SU-DHL-6 (cell line): Measurements from ENCODE around the gene EIF2AK2.

Experiments
- H2AFZ ChIP-seq: fragments of 200-600 bp; sonication (generic); 2 replicates; pipeline ENCODE4 v1.6.1; 2014; ENCODE audit warnings: low read depth, mild to moderate bottlenecking, moderate library complexity, mixed read lengths, antibody characterized with exemption, low read length; ENCODE audit not compliant: severe bottlenecking
- H3F3A ChIP-seq: fragments of 200-600 bp; shearing (Covaris generic); 2 replicates; pipeline ENCODE4 v1.6.0; 2016; ENCODE audit warnings: antibody characterized with exemption, mild to moderate bottlenecking; ENCODE audit not compliant: insufficient read depth
- H3K27ac ChIP-seq: fragments of 200-600 bp; sonication (generic); 2 replicates; pipeline ENCODE4 v1.5.1; 2016; ENCODE audit warnings: low read depth, mild to moderate bottlenecking, low read length, moderate library complexity, mixed read lengths
- H3K27me3 ChIP-seq: fragments of 200-600 bp; sonication (generic), shearing (Covaris generic); 2 replicates; pipeline ENCODE4 v1.6.0; 2014; ENCODE audit warnings: mild to moderate bottlenecking, low read length
- H3K36me3 ChIP-seq: fragments of 200-600 bp; sonication (generic); 2 replicates; pipeline ENCODE4 v1.6.1; 2014; ENCODE audit warnings: mild to moderate bottlenecking, low read length, mixed read lengths
- H3K4me2 ChIP-seq: fragments of 300-600, 200-600 bp; shearing (Covaris generic), sonication (generic); 2 replicates; pipeline ENCODE4 v1.6.0; 2014; ENCODE audit warnings: low read length, low read depth, mild to moderate bottlenecking; ENCODE audit not compliant: poor library complexity, severe bottlenecking
- H3K4me3 ChIP-seq: fragments of 200-600 bp; sonication (generic); 2 replicates; pipeline ENCODE4 v1.5.1; 2014; ENCODE audit warnings: antibody characterized with exemption, low read length, mild to moderate bottlenecking, mixed read lengths; ENCODE audit not compliant: insufficient read depth, poor library complexity, severe bottlenecking
- H3K79me2 ChIP-seq: fragments of 200-600 bp; sonication (generic); 2 replicates; pipeline ENCODE4 v1.6.1; 2014; ENCODE audit warnings: mild to moderate bottlenecking, low read length, moderate library complexity; ENCODE audit not compliant: insufficient read depth
- H3K9ac ChIP-seq: fragments of 200-600 bp; sonication (generic); 2 replicates; pipeline ENCODE4 v1.7.0; 2014; ENCODE audit warnings: mild to moderate bottlenecking, low read length
- H3K9me2 ChIP-seq: fragments of 200-600 bp; sonication (generic); replicated peaks from 2 replicates; pipeline ENCODE4 v1.6.1; 2014; ENCODE audit warnings: low read length; ENCODE audit not compliant: insufficient read depth
- H3K9me3 ChIP-seq: fragments of 200-600 bp; sonication (generic); 2 replicates; pipeline ENCODE4 v1.6.1; 2014; ENCODE audit warnings: low read length, mixed read lengths; ENCODE audit not compliant: insufficient read depth
- H4K20me1 ChIP-seq: fragments of 200-600 bp; sonication (generic); 2 replicates; pipeline ENCODE4 v1.6.1; 2014; ENCODE audit warnings: low read depth, mild to moderate bottlenecking, antibody characterized with exemption, low read length, moderate library complexity, mixed read lengths
- EZH2phosphoT487 ChIP-seq: fragments of 200-600 bp; sonication (generic), shearing (Covaris generic); conservative IDR thresholded peaks from 2 replicates; pipeline ENCODE4 v1.6.1; 2018; ENCODE audit warnings: mild to moderate bottlenecking, antibody characterized with exemption, low read length, moderate library complexity, mixed read lengths
- TF ChIP-seq, protein P1 (sequence below): fragments of 200-600 bp; sonication (generic); IDR thresholded peaks from one replicate; pipeline ENCODE4 v1.5.1; 2017; ENCODE audit warnings: antibody characterized with exemption, mild to moderate bottlenecking, low read length, moderate library complexity; ENCODE audit not compliant: insufficient read depth, poor library complexity, severe bottlenecking

Gene EIF2AK2

DNA sequence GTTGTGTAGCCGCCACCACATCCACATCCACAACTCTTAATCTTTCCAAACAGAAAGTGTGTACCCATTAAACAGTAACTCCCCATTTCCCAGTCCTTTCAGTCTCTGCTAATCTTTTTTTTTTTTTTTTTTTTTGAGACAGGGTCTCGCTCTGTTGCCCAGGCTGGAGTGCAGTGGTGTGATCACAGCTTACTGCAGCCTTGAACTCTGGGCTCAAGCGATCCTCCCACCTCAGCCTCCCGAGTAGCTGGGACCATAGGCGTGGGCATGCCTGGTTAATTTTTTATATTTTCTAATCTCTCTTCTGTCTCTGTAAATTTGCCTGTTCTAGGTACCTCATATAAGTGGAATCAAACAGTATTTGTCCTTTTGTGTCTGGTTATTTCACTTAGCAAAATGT, 3.6 kb downstream of the EIF2AK2 start:
- no peaks in the 10 kb centered on the region for H3K27me3 ChIP-seq
- H3K4me2 ChIP-seq: no peak overlapping the region
- H3F3A ChIP-seq: peaks cover 13% of the 10 kb centered on the region
- H3K79me2 ChIP-seq: no peaks in the 10 kb centered on the region
- no peaks in the 10 kb centered on the region for H3K9me3 ChIP-seq
- no peak overlapping the region for H3K9ac ChIP-seq
- no peaks in the 10 kb centered on the region for H4K20me1 ChIP-seq
- no peaks in the 10 kb centered on the region for H3K9me2 ChIP-seq
- H3K27ac ChIP-seq: no peak overlapping the region
- TF ChIP-seq, protein P1, sequence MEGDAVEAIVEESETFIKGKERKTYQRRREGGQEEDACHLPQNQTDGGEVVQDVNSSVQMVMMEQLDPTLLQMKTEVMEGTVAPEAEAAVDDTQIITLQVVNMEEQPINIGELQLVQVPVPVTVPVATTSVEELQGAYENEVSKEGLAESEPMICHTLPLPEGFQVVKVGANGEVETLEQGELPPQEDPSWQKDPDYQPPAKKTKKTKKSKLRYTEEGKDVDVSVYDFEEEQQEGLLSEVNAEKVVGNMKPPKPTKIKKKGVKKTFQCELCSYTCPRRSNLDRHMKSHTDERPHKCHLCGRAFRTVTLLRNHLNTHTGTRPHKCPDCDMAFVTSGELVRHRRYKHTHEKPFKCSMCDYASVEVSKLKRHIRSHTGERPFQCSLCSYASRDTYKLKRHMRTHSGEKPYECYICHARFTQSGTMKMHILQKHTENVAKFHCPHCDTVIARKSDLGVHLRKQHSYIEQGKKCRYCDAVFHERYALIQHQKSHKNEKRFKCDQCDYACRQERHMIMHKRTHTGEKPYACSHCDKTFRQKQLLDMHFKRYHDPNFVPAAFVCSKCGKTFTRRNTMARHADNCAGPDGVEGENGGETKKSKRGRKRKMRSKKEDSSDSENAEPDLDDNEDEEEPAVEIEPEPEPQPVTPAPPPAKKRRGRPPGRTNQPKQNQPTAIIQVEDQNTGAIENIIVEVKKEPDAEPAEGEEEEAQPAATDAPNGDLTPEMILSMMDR: no peak
- TF ChIP-seq EZH2phosphoT487: no peak
- no peaks in the 10 kb centered on the region for H3K36me3 ChIP-seq
- H2AFZ ChIP-seq: no peak overlapping the region
- no peak overlapping the region for H3K4me3 ChIP-seq

DNA sequence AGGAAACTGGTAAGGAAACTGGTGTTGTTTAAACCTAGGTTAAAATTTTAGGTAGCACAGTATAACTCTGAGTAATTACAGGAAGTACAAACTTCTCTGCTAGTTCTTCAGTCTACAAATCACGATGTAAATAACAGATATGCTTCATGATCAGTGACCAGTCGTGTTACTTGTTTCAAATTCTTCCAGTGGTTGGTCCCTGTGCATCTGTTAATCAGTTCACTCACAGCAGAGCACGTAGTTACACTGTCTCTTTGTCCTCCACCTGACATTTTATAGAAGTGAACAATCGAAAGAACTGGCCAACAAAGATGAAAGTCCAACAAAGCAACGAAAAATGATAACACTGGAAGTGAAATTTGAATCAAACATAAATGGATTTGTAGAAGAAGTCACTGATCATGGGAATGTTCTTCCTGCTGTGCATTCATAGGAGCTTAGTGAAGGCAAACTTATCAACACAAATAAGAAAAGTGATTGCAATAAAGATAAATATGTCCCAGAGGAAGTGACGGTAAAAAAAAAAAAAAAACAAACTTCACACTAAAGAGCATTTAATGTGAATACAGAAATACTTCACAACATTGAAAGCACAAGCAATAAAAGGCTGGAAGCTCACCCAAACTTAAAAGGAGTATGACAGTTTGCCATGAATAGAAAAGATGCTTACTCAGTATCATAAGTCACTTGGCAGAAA, 7.0 kb downstream of the EIF2AK2 start:
- H3K4me3 ChIP-seq: no peak overlapping the region
- no peak overlapping the region for H3K4me2 ChIP-seq
- H3K36me3 ChIP-seq: no peaks in the 10 kb centered on the region
- no peaks in the 10 kb centered on the region for H3K27me3 ChIP-seq
- H3K9me3 ChIP-seq: no peaks in the 10 kb centered on the region
- H3K79me2 ChIP-seq: no peaks in the 10 kb centered on the region
- TF ChIP-seq, protein P1: no peak
- TF ChIP-seq EZH2phosphoT487: no peak
- no peaks in the 10 kb centered on the region for H3F3A ChIP-seq
- no peak overlapping the region for H3K27ac ChIP-seq
- H2AFZ ChIP-seq: no peak overlapping the region
- no peaks in the 10 kb centered on the region for H3K9me2 ChIP-seq
- no peaks in the 10 kb centered on the region for H4K20me1 ChIP-seq
- H3K9ac ChIP-seq: no peak overlapping the region

DNA sequence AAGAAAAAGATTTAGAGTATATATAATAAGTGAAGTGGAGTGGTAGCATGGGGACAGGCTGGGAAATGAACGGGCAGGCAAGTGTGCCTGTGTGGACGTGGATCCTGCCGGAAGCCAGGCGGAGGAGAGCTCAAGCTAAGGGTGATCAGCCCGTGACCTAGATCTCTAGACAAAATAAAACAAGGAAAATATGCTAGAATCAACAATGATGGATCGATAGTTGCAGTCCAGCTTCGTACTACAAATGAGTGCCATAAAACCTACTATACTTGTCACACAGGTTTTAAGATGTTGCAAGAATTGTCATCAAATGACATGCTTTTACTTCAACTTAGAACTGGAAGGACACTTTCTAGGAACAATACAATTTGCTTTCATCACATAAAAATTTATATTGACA, 8.5 kb downstream of the EIF2AK2 start:
- H3K79me2 ChIP-seq: no peaks in the 10 kb centered on the region
- H4K20me1 ChIP-seq: no peaks in the 10 kb centered on the region
- H3K36me3 ChIP-seq: no peaks in the 10 kb centered on the region

More for the DNA sequence above, 8.5 kb downstream of the EIF2AK2 start:
- no peaks in the 10 kb centered on the region for H3K27me3 ChIP-seq
- no peak overlapping the region for H3K27ac ChIP-seq
- no peak for TF ChIP-seq EZH2phosphoT487
- TF ChIP-seq, protein P1: no peak
- no peaks in the 10 kb centered on the region for H3F3A ChIP-seq
- no peak overlapping the region for H2AFZ ChIP-seq
- no peak overlapping the region for H3K4me3 ChIP-seq
- no peak overlapping the region for H3K4me2 ChIP-seq
- no peak overlapping the region for H3K9ac ChIP-seq
- H3K9me3 ChIP-seq: no peaks in the 10 kb centered on the region
- no peaks in the 10 kb centered on the region for H3K9me2 ChIP-seq
